ENCODE measurements around the gene TTI1.

- TF ChIP-seq CTCF (IDR thresholded peaks at IDR 0.05) (no peak), POLR2AphosphoS5 (IDR thresholded peaks at IDR 0.05; ENCODE audit: low read depth, low read length) (no peak), REST (IDR thresholded peaks at IDR 0.05; ENCODE audit: insufficient read depth in 1 of 2, low read depth in 2 of 2, low read length in 1 of 2) (no peak), SIN3A (IDR thresholded peaks at IDR 0.05; ENCODE audit: borderline replicate concordance, insufficient read depth, low read depth, low read length) (no peak), TCF7L2 (IDR thresholded peaks at IDR 0.05; ENCODE audit: low read depth, low read length) (no peak)
Observed at GRCh38 chr20:38013887-38014286, 19.4 kb downstream of the TTI1 start.

Data from Panc1 (cell line).